HG03025 (cell line): ENCODE measurements around the gene SKA2.
"Not testable (repeated sequence)": the region's sequence is repeated elsewhere in the genome, so short reads cannot be mapped to it uniquely, and the experiment has no call there.

Experiments used
- ATAC-seq: cut with Tn5 transposase; IDR thresholded peaks from one replicate; pipeline ENCODE4 v1.9.1; 2021; ENCODE audit warnings: mild to moderate bottlenecking, moderate library complexity; ENCODE audit not compliant: unreplicated experiment, low FRiP score

Gene SKA2, protein sequence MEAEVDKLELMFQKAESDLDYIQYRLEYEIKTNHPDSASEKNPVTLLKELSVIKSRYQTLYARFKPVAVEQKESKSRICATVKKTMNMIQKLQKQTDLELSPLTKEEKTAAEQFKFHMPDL

DNA sequence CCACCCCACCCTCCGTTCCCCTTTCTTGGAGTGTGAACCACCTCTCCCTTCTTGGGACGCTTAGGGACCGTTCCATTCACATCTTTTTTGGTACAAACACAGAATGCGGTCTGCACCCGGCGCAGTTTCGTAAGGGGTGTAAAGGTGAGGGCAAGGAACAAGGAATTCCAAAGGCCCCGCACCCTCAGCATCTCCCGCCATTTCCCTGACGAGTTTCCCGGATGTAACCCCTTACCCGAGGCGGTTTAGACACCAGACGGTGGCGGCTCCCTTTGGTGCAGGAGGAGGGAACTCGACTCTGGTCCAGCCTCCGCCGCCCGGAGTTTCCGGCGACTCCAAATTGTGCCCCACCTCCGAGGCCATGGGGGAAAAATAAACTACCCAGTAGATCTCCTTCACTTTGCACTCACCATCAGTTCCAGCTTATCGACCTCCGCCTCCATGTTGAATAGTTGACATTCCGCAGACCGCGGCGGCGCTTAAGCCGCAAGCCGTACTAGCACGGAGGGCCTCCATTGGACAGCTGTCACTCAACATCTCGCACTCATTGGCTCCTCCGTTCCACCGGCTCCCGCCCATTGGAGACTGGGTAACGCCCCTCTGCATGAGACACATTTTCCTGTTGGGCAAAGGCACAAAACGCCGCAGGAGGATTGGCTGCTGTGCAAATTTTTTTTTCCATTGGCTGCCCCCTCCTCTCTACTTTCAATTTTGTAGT is at the start of gene SKA2:
SKA2 (minus strand) TSS at position 466 of the 718 bp plus-strand sequence; CDS start at position 443, 23 bp downstream.
- peak; percentile 83 for ATAC-seq

DNA sequence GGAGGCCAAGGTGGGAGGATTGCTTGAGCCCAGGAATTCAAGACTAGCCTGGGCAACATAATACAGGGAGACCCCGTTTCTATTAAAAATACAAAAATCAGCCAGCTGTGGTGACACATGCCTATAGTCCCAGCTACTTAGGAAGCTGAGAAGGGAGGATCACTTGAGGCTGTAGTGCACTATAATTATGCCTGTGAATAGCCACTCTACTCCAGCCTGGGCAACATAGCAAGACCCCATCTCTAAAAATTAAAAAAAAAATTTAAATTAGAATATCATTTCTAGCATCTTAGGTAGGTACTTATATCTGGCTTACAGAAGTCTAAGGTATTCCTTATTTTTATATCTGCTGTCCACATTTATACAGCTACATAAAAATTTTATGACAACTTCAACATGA is 47.3 kb upstream of the SKA2 start:
- no peak for ATAC-seq

DNA sequence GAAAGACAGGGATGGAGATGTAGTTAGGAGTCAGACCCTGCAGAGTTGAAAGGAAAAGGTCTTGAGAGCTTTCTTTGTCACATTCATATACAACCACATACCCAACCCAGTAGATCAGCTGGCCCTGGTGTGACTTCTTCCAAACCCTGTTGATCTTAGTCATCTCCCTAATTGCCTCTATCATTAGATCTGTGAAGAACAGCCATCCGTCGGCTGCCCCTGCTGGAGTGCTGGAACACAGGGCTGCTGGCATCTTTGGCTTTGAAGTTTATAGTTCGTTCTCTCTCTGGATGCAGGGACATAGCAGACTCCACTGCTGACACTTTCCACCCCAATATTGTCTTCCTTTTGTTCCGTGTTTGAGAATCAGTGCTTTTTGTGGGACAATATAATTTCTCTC is 44.4 kb upstream of the SKA2 start:
- ATAC-seq, result no peak

DNA sequence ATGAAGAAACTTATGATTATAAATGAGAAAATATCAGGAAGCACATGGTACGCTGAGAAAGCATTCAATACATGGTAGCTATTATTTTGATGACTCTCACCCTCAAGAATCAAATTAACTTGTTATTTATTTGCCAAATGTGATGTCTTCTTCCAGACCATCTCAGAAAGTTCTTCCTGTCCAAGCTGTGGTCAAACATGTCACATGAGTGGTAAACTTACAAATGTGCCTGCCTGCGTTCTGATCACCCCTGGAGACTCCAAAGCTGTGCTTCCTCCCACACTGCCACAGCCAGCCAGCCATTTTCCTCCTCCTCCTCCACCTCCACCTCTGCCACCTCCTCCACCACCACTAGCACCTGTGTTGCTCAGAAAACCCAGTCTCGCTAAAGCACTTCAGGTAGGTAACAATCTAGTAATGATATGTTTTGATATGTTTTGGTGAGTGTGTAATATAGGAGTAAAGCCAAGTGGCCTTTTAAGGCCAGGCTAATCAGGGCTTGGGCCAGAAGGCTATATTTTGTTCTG is 38.4 kb upstream of the SKA2 start:
- no peak for ATAC-seq

DNA sequence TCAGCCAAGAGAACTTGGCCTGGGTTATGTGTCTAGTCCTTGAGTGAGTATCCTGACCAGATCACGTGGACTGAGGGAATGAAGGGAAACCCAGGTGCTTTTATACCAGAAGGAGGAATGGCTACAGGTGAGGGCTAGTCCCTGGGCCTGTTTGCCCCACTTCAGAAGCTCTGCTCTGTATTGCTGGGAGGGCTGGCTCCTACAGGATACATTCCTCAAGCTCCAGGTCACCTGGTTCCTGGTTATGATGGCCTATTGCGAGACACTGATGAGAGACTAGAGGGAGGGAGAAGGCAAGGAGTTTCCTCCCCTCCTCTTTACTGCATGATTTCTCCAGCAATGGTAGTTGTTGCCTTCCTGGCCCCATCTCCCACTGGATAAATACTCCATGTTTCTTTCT is 35.8 kb upstream of the SKA2 start:
- ATAC-seq, result no peak

DNA sequence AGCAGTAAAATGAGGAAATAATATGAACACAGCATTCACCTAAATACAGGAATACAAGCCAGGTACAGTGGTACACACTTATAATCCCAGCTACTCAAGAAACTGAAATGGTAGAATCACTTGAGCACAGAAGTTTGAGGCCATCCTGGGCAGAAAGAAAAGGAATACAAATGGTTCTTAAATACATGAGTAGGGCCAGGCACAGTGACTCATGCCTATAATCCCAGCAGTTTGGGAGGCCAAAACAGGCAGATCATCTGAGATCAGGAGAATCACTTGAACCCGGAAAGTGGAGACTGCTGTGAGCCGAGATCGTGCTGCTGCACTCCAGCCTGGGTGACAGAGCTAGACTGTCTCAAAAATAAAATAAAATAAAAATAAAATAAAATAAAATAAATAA is 31.9 kb upstream of the SKA2 start:
- no peak for ATAC-seq

DNA sequence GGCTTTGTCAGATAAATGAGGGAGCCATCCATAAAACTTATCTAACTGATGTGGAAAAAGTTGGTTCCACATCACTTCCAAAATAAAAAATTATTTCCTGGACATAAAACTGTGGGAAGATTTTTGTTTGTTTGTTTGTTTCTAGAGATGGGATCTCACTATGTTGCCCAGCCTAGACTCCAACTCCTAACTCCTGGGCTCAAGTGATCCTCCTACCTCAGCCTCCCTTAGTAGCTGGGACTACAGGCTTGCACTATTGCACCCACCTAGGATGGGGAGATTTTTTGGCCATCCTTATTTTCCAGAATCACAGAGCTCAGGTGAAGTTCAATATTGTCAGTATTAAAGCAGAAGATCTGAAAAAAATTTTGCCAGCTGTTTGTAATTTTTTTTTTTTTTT is 31.0 kb upstream of the SKA2 start:
- no peak for ATAC-seq

DNA sequence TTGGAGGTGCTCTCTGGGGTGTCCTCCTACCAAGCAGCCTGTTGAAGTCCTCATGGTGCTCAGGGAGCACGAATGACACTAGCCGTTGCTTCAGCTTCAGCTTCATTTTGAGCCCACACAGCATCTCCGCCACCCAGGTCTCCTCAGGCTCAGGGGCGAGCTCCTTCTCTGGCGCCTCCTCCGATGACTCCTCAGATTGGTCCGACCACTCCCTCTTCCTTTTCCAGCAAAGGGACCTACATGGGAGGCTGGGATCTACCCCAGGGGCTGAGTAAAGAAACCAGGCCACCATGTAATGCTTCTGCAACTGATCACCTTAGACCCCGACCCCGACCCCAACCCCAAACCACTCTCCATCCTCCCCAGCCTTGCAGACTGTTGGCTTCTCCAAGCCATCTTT is 26.5 kb upstream of the SKA2 start:
- ATAC-seq, result no peak

DNA sequence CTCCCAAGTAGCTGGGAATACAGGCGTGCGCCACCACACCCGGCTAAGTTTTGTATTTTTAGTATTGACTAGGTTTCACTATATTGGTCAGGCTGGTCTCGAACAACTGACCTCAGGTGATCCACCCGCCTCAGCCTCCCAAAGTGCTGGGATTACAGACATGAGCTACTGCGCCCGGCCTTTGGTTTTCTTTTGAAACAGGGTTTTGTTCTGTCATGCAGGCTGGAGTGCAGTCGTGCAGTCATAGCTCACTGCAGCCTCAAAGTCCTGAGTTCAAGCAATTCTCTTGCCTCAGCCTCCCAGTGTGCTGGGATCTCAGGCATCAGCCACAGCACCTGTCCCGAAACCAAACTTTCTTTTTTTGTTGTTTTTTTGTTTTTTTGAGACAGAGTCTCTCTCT is 25.6 kb upstream of the SKA2 start:
- ATAC-seq, result no peak

DNA sequence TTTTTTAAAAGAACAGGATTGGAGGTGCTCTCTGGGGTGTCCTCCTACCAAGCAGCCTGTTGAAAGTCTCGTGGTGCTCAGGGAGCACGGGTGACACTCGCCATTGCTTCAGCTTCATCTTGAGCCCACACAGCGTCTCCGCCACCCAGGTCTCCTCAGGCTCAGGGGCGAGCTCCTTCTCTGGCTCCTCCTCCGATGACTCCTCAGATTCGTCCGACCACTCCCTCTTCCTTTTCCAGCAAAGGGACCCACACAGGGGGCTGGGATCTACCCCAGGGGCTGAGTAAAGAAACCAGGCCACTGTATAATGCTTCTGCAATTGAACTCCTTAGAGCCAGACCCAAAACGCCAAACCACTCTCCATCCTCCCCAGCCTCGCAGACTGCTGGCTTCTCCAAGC is 24.6 kb upstream of the SKA2 start:
- not testable (repeated sequence) for ATAC-seq

DNA sequence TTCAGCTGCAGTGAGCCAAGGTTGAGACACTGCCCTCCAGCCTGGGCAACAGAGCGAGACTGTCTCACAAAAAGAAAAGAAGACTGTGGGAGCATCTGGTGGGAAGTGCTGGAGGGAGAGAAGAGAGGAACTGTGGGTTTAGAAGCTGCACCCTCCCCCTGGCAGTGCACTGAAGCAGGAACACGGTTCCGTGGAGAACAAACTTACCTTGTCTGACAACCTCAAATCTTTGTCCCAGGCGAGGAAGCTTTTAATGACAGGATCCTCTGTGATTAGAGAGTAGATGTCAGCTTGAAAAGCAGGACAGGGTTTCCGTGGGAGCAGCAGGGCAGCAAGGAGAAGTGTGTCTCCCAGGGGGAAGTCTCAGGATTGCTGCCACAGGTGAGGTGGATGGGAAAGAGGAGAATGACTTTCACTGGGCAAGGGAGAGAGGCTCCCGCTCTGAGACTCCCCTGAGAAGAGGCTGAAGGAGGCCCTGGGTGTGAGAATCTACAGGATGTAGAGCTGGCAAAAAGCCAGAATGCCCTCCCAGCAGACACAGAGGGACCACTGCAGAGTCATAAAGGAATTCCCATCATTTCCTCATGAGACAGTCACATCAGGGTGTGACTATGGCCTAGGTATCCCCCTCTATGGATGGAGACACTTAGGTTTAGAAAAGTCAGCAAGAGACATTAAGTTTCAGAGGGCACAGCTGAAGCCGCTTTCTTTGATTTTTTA is 23.4 kb upstream of the SKA2 start:
- ATAC-seq, result no peak

DNA sequence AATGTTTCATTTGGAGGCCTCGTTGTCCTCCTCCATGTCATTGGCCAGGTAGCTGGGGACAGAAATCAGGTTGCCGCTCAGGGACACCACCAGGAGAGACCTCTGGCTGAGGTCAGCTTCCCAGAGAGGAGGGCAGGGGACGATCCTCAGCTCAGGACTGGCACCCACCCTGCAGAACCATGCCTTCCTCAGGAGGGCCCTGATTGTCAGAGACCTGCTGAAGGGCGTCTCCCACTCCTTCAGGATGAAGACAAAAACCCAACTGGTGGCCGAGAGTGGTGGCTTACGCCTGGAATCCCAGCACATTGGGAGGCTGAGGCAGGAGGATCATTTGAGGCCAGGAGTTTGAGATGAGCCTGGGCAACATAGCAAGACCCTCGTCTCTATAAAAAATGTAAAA is 20.1 kb upstream of the SKA2 start:
- ATAC-seq, result no peak

DNA sequence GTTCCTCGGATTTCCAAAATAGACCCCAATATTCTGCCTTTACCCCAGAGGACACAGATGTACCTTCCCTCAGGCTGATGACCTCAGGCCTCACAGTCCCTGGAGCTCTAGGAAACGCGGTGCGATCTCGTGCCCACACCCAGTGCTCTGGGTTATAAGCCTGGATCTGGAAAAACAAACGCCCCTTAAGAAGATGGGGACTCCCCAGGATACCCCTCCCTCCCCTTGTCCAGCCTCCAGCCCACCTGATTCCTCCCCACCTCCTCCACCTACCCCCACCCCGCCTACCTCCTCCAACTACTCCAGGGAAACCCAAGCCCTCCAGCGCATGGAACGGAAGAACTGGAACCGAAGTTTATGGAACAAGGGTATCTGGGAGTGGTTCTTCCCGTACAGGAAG is 19.7 kb upstream of the SKA2 start:
- ATAC-seq, result no peak

DNA sequence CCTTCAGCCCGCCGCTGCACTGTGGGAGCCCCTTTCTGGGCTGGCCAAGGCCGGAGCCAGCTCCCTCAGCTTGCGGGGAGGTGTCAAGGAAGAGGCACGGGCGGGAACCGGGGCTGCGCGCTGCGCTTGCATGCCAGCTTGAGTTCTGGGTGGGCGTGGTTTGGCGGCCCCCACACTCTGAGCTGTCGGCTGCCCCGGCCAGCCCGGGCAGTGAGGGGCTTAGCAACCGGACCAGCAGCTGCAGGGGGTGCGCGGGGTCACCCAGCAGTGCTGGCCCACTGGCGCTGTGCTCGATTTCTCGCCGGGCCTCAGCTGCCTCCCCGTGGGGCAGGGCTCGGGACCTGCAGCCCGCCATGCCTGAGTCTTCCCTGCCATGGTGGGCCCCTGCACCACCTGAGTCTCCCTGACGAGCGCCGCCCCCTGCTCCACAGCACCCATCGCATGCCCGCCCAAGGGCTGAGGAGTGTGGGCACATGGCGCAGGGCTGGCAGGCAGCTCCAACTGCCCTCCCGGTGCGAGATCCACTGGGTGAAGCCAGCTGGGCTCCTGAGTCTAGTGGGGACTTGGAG is 17.5 kb upstream of the SKA2 start:
- ATAC-seq, result no peak

DNA sequence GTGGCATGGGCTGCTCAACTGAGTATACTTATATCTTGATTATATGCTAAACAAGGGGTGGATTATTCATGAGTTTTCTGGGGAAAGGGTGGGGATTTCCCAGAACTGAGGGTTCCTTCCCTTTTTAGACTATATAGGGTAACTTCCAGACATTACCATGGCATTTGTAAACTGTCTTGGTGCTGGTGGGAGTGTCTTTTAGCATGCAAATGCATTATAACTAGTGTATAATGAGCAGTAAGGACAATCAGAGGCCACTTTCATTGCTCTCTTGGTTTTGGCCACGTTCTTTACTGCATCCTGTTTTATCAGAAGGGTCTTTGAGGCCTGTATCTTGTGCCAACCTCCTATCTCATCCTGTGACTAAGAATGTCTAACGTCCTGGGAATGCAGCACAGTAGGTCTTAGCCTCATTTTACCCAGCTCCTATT is 12.6 kb upstream of the SKA2 start:
- no peak for ATAC-seq

DNA sequence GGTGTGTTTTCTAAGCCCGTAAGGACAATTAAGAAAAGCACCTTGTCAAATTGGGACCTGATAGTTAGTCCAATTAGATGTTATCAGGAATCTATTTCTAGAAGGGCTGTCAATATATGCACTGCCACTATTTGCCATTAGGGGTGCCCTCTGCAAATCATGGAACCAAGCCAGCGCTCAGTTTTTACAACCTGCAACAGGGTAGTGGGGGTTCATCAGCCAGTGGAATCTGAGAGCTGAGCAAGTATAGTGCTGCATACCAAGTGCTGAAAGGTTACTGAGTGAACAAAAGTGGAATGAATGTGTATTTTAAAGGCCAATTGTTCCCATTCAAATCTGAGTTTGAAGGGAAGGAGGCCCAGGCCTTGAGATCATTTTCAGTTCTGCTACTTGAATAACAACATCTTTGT is 11.0 kb upstream of the SKA2 start:
- no peak for ATAC-seq

DNA sequence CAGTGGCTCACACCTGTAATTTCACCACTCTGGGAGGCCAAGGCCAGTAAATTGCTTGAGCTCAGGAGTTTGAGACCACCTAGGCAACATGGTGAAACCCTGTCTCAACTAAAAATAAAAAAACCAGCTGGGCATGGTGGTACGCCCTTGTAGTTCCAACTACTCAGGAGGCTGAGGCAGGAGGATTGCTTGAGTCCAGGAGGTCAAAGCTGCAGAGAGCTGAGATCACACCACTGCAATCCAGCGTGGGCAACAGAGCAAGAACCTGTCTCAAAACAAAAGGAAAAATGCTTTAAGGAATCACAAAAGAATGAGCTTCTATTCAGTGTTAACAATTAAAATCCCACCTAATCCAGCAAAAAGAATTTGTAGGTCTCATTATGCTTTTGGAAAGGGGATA is 6.5 kb upstream of the SKA2 start:
- ATAC-seq, result no peak

DNA sequence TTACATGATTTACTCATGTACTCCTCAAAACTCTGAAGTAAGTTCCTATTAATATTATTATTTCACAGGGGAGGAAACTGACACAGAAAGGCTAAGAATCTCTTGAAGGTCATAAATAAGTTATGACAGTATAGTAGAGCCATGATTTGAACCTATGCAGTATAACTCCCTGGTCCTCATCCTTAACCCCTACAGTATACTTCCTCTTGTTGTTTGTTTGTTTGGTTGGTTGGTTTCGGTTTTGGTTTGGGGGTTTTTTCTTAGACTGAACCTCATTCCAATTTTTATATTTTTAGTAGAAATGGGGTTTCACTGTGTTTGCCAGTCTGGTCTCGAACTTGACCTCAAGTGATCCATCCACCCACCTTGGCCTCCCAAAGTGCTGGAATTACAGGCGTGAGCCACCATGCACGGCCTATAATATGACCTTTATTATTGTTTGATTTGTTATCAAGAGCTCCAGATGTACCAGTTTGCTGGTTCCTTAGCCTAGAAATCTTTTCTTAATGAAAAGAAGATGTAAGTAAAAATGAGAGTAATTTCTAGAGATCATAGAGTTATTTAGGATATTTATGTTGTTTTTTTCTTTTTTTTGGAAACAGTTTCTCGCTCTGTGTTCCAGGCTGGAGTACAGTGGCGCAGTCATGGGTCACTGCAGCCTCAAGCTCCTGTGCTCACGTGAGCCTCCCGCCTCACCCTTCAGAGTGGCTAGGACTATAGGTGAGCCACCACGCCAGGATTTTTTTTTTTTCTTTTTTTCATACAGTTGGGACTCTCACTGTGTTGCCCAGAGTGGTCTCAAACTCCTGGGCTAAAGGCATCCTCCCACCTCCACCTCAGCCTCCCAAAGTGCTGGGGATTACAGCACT is 5.4 kb upstream of the SKA2 start:
- ATAC-seq, result no peak

DNA sequence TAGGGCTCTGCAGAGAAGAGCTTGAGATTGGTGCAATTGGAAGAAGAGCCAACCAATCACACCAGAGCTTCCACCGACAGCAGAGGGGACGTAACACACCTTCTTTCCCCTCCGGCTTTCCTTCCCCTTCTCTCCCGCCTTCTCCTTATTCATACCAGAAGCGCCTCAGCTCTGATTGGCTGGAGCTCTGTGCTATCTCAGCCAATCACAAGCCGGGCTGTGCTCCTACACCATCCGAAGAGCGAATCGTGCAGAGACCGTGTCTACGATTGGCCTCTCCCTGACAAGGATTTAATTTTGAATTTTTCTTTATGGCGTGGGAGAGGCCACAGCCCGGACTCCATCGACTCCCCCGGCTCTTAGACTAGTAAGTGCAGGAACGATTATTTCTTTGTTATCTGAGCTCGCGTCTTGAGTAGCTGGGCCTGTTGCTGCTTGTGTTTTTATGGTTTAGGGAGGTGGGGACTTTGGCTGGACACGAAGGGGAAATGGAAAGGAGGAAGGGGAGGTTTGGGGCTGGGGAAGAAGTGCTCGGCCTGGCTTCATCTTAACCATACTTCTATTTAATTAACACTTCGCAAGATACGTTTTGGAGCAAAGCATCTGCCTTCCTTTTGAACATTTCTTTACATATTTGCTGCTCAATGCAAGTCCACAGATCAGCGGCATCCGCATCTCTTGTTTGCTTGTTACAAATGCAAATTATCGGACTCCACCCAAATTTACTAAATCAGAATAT is 622 bp upstream of the SKA2 start, which contains the start of gene PRR11:
PRR11 (plus strand) TSS at position 308 of the 739 bp plus-strand sequence. CDS start 14,007 bp downstream, outside the sequence.
- ATAC-seq, result peak; percentile 89

DNA sequence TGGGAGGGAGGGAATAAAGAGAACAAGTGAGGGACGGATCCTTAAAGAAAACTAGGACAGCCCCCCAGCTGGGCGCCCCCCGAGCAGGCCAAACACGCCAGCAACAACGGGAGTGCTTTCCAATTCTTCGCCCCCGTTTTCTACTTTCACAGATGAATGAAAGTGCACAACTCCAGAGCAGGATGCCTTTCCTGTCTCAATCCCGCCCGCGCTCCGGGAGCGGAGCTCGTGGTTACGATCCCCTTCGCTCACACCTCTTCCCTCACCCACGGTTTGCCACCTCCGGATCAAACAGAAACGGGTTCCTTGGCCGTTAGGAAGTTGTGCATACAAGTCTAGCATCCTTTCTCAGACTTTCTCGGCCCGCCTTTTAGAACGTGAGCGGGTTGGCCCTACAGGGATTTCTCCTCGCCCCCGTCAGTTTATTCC is 680 bp downstream of the SKA2 start:
- ATAC-seq, result no peak
